B cell (primary cell): ENCODE data around the gene ZBTB6. TPM values are rescaled to one million over a fixed set of nuclear protein-coding genes. Genes with fewer than 3 reads are reported as not detected.

ENCODE experiments used
- ATAC-seq: fragments of 200-7000 bp; cut with Tn5 transposase; one replicate; pipeline ENCODE4 v1.10.0; 2021; ENCODE audit warnings: low read depth, mild to moderate bottlenecking, moderate number of reproducible peaks, moderate library complexity
- CTCF ChIA-PET: fragments of 350-600 bp; sonication (Branson Sonifier 250); formaldehyde crosslinking; loops from one replicate; lab custom pipeline; 2021; ENCODE audit warnings: antibody characterized with exemption, inconsistent platforms; lab: Charles Lee
- POLR2A ChIA-PET: fragments of 350-600 bp; sonication (Branson Sonifier 250); formaldehyde crosslinking; loops from one replicate; lab custom pipeline; 2021; ENCODE audit warnings: antibody characterized with exemption; lab: Charles Lee
- DNase-seq: peaks from one replicate; pipeline ENCODE4 v3.0.0; 2013
- H2AFZ ChIP-seq: 2 replicates; pipeline ENCODE4 v1.6.1; 2012; ENCODE audit warnings: mild to moderate bottlenecking, low read depth, low read length; ENCODE audit not compliant: insufficient read depth, poor library complexity, severe bottlenecking
- H3K27ac ChIP-seq, 2 donors: 1 replicate in 1 of 2; 2 replicates in 1 of 2; pipeline ENCODE4 v1.5.1; 2012 to 2013; ENCODE audit warnings: low read length in 2 of 2, mild to moderate bottlenecking in 2 of 2, moderate library complexity in 1 of 2
- H3K27me3 ChIP-seq, 4 experiments: fragments of 200-600 bp in 1 of 4; sonication (generic) in 1 of 4; replicated peaks in 1 of 4; 1 replicate in 2 of 4; 2 replicates in 2 of 4; pipeline versions ENCODE4 v1.6.1 to v1.7.0; 2013 to 2016; ENCODE audit warnings: low read length in 3 of 4, mild to moderate bottlenecking in 2 of 4, mixed read lengths in 1 of 4, moderate library complexity in 1 of 4; ENCODE audit not compliant: insufficient read depth in 4 of 4, control insufficient read depth in 3 of 4; ENCODE audit errors: control extremely low read depth in 1 of 4
- H3K36me3 ChIP-seq, 2 experiments: replicated peaks in 1 of 2; 1 replicate in 1 of 2; 2 replicates in 1 of 2; pipeline versions ENCODE4 v1.6.1 to v1.7.1; 2013; ENCODE audit warnings: low read length in 1 of 2; ENCODE audit not compliant: insufficient read depth in 2 of 2, control insufficient read depth in 1 of 2; ENCODE audit errors: control extremely low read depth in 1 of 2, extremely low read depth in 1 of 2
- H3K4me1 ChIP-seq, 2 donors: fragments of 200-600 bp in 1 of 2; sonication (generic) in 1 of 2; 1 replicate in 1 of 2; 2 replicates in 1 of 2; pipeline versions ENCODE4 v1.5.1 to v1.6.1; 2013 to 2017; ENCODE audit warnings: low read length in 2 of 2; ENCODE audit not compliant: control insufficient read depth in 2 of 2, insufficient read depth in 2 of 2
- H3K4me2 ChIP-seq: replicated peaks from 2 replicates; pipeline ENCODE3; 2012; ENCODE audit warnings: mild to moderate bottlenecking, low read depth, low read length; ENCODE audit not compliant: poor library complexity, severe bottlenecking
- H3K4me3 ChIP-seq, 5 experiments: fragments of 200-600 bp in 1 of 5; sonication (generic) in 1 of 5; 1 replicate in 3 of 5; 2 replicates in 2 of 5; pipeline versions ENCODE4 v1.5.1 to v1.7.0; 2011 to 2016; ENCODE audit warnings: low read length in 4 of 5, mild to moderate bottlenecking in 4 of 5, low read depth in 2 of 5, control low read depth in 1 of 5, moderate library complexity in 1 of 5; ENCODE audit not compliant: insufficient read depth in 1 of 5; ENCODE audit errors: control extremely low read depth in 1 of 5, extremely low read depth in 1 of 5
- H3K79me2 ChIP-seq: fragments of 200-600 bp; sonication (generic); one replicate; pipeline ENCODE4 v1.6.0; 2016; ENCODE audit warnings: low read length; ENCODE audit not compliant: control insufficient read depth, insufficient read depth
- H3K9ac ChIP-seq: fragments of 200-600 bp; sonication (generic); 2 replicates; pipeline ENCODE4 v1.6.1; 2017; ENCODE audit warnings: mild to moderate bottlenecking, low read length, moderate library complexity
- H3K9me3 ChIP-seq, 3 donors: one replicate each; pipeline versions ENCODE4 v1.6.1 to v1.7.1; 2013; ENCODE audit warnings: low read length in 2 of 3; ENCODE audit not compliant: control insufficient read depth in 2 of 3, insufficient read depth in 1 of 3; ENCODE audit errors: control extremely low read depth in 1 of 3
- H4K20me1 ChIP-seq: 2 replicates; pipeline ENCODE4 v1.6.0; 2012; ENCODE audit warnings: mild to moderate bottlenecking, low read length; ENCODE audit not compliant: insufficient read depth, control insufficient read depth, poor library complexity, severe bottlenecking
- H3K27ac Mint-ChIP-seq: one replicate; pipeline ENCODE4 v1.8.0; 2021; ENCODE audit warnings: mixed read lengths
- H3K27me3 Mint-ChIP-seq: one replicate; pipeline ENCODE4 v1.8.0; 2021; ENCODE audit warnings: mixed read lengths
- H3K4me1 Mint-ChIP-seq: one replicate; pipeline ENCODE4 v1.8.0; 2021; ENCODE audit warnings: mixed read lengths
- H3K4me3 Mint-ChIP-seq: one replicate; pipeline ENCODE4 v1.8.0; 2021; ENCODE audit warnings: mixed read lengths
- H3K9me3 Mint-ChIP-seq: one replicate; pipeline ENCODE4 v1.8.0; 2022; ENCODE audit warnings: mixed read lengths; ENCODE audit not compliant: insufficient read depth
- EZH2 ChIP-seq: IDR thresholded peaks from 2 replicates; pipeline ENCODE4 v1.6.1; 2012; ENCODE audit warnings: borderline replicate concordance, low read depth, mild to moderate bottlenecking, moderate library complexity, low read length; ENCODE audit not compliant: insufficient read depth, poor library complexity, severe bottlenecking
- WGBS: methylation state at CpG from one replicate; pipeline ENCODE4 v1.1.5; 2013; ENCODE audit warnings: missing lambda C conversion rate; ENCODE audit not compliant: insufficient coverage; 5-methylcytosine and 5-hydroxymethylcytosine counted together
- intact Hi-C: fragments of 100-400 bp; cut with micrococcal nuclease; formaldehyde crosslinking; loops from one replicate; pipeline ENCODE4 v1.10.0; 2022
- polyA plus RNA-seq: library from polyadenylated mRNA; depleted of rRNA; stranded (reverse); fragments of >200 nt; gene quantifications from 2 replicates; pipeline ENCODE4 v1.2.3, GENCODE V29; 2012
- total RNA-seq, 2 donors: library from RNA; stranded (reverse); fragments of 120-200 nt in 1 of 2; gene quantifications; 1 replicate in 1 of 2; 2 replicates in 1 of 2; pipeline versions ENCODE4 v1.2.3 to v1.2.4, GENCODE V29; 2013 to 2022
- TF ChIP-seq, protein P1 (sequence below): fragments of 200-600 bp; IDR thresholded peaks from one replicate; pipeline ENCODE4 v1.8.0; 2022; ENCODE audit warnings: antibody characterized with exemption, mild to moderate bottlenecking

Gene ZBTB6
- total and polyA plus RNA-seq, 2 donors (not counting 1 experiment from before 2014, with no cell fraction given), result 1.3 to 19.9 TPM

DNA sequence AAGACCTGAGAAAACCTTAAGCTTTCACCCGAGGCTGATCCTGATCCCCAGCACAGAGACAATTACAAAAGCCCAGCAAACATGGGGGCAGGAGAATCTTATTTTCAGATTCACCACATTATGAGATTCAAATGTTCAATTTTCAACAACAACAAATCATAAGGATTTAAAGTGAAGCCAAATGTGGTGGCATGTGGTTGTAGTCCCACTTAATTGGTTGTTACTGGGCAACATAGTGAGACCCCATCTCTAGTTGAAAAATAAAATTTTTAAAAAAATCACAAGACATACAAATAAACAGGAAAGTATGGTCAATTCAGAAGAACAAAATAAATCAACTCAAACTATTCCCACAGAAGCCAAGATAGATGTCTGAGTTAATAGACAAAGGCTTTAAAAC lies 23.8 kb upstream of the ZBTB6 start:
- Histone ChIP-seq H3K4me1 (peaks cover 23 to 28% of the 10 kb centered on the region in 2 donors), H4K20me1 (peaks cover 6% of the 10 kb centered on the region), H3K4me2 (no peak overlapping the region), H3K9ac (no peak overlapping the region), H3K79me2 (peaks cover 78% of the 10 kb centered on the region), H2AFZ (no peak overlapping the region), H3K36me3 (peaks cover 0 to 12% of the 10 kb centered on the region in 2 experiments), H3K9me3 (no peaks in the 10 kb centered on the region), H3K27ac (no peak overlapping the region), H3K27me3 (no peaks in the 10 kb centered on the region), H3K4me3 (no peak overlapping the region)
- intact Hi-C loops, result no loop called here
- no peak overlapping the region for H3K27ac Mint-ChIP-seq
- 100% methylated on average over 1 of the region's 1 CpG for WGBS
- no peak for TF ChIP-seq EZH2
- TF ChIP-seq, protein P1, sequence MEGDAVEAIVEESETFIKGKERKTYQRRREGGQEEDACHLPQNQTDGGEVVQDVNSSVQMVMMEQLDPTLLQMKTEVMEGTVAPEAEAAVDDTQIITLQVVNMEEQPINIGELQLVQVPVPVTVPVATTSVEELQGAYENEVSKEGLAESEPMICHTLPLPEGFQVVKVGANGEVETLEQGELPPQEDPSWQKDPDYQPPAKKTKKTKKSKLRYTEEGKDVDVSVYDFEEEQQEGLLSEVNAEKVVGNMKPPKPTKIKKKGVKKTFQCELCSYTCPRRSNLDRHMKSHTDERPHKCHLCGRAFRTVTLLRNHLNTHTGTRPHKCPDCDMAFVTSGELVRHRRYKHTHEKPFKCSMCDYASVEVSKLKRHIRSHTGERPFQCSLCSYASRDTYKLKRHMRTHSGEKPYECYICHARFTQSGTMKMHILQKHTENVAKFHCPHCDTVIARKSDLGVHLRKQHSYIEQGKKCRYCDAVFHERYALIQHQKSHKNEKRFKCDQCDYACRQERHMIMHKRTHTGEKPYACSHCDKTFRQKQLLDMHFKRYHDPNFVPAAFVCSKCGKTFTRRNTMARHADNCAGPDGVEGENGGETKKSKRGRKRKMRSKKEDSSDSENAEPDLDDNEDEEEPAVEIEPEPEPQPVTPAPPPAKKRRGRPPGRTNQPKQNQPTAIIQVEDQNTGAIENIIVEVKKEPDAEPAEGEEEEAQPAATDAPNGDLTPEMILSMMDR, result no peak
- ChIA-PET POLR2A (no interaction called here), CTCF (no interaction called here)
- ATAC-seq, result no peak
- peaks cover 29% of the 10 kb centered on the region for H3K4me1 Mint-ChIP-seq
- no peaks in the 10 kb centered on the region for H3K9me3 Mint-ChIP-seq
- no peaks in the 10 kb centered on the region for H3K27me3 Mint-ChIP-seq
- DNase-seq, result no peak
- H3K4me3 Mint-ChIP-seq, result no peak overlapping the region

DNA sequence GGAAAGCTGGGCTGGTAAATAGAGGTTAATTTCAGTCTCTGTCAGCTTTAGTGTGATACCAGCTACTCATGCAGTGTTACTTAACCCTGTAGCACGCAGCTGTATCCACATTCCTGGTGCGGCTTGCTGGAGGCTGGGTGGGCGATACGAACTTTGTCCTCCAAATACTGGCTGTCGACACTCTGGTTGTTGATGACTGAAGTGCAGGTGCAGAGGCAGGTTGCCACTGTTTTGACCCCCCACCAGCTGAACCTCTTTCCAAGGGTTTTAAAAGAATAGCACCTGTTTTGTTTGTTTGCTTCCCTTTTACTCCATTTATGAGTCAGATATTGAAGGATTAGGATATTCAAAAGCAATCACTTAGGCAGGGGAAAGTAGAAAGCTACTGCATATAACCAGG lies 23.3 kb upstream of the ZBTB6 start:
- no peak overlapping the region for H3K9ac ChIP-seq
- Mint-ChIP-seq H3K9me3 (no peaks in the 10 kb centered on the region), H3K4me1 (peaks cover 28% of the 10 kb centered on the region), H3K27me3 (no peaks in the 10 kb centered on the region), H3K4me3 (no peak overlapping the region), H3K27ac (no peak overlapping the region)
- no peak overlapping the region for H3K4me2 ChIP-seq
- TF ChIP-seq EZH2, result no peak
- TF ChIP-seq, protein P1, result no peak
- ATAC-seq (no peak), DNase-seq (no peak)
- H3K79me2 ChIP-seq, result peaks cover 76% of the 10 kb centered on the region
- no peak overlapping the region for H2AFZ ChIP-seq
- H3K27me3 ChIP-seq, result no peaks in the 10 kb centered on the region
- WGBS, result 98% methylated on average over 5 of the region's 5 CpGs
- ChIA-PET POLR2A (no interaction called here), CTCF (no interaction called here)
- H3K27ac ChIP-seq, result no peak overlapping the region
- no peak overlapping the region for H3K4me3 ChIP-seq
- peaks cover 4% of the 10 kb centered on the region for H4K20me1 ChIP-seq
- peaks cover 19 to 24% of the 10 kb centered on the region in 2 donors for H3K4me1 ChIP-seq
- no peaks in the 10 kb centered on the region for H3K9me3 ChIP-seq
- intact Hi-C loops, result no loop called here
- H3K36me3 ChIP-seq, result peaks cover 0 to 12% of the 10 kb centered on the region in 2 experiments
